Astrocyte (in vitro differentiated cells and primary cell): Measurements from ENCODE around the gene KDF1.

Experiments used
- CTCF ChIP-seq: IDR thresholded peaks from 2 replicates; pipeline ENCODE4 v1.5.1; 2011; ENCODE audit warnings: low read depth, mild to moderate bottlenecking, inconsistent platforms, low read length, moderate library complexity; ENCODE audit not compliant: insufficient read depth
- EZH2 ChIP-seq: IDR thresholded peaks from 2 replicates; pipeline ENCODE4 v1.6.1; 2012; ENCODE audit warnings: mild to moderate bottlenecking, low read length, inconsistent platforms; ENCODE audit not compliant: insufficient read depth

- TF ChIP-seq CTCF (no peak), EZH2 (no peak)
Measured at GRCh38 chr1:27007909-27008582, 47.8 kb upstream of the KDF1 start.
